Measurements from ENCODE around the gene POU1F1.
A peak's percentile ranks its signal among the peaks of the same experiment; 100 is the strongest.
"Not testable (repeated sequence)": the region's sequence is repeated elsewhere in the genome, so short reads cannot be mapped to it uniquely, and the experiment has no call there.

POU1F1 gene

DNA sequence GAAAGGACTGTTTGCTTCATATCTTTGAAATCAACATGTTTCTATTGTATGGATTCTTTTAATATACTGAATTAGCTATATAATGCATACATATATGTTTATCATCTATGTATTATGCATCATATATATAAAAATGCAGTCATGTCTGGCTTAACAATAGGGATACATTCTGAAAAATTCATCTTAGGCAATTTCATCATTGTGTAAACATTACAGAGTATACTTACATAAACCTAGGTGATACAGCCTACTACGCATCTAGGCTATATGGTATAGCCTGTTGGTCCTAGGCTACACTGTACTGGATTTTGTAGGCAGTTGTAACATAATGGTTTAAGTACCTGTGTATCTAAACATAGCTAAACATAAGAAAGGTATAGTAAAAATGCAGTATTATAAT, 27.6 kb downstream of the POU1F1 start:
- no peak for DNase-seq

DNA sequence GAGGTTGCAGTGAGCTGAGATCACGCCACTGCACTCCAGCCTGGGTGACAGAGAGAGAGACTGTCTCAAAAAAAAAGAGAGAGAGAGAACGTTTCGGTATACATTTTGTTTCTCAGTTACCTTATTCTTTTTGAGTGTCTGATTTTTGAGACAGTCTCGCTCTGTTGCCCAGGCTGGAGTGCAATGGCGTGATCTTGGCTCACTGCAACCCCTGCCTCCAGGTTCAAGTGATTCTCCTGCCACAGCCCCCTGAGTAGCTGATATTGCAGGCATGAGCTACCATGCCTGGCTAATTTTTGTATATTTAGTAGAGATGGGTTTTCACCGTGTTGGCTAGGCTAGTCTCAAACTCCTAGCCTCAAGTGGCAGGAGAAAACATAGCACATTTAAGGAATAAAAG, 28.2 kb downstream of the POU1F1 start:
- not testable (repeated sequence) for DNase-seq

DNA sequence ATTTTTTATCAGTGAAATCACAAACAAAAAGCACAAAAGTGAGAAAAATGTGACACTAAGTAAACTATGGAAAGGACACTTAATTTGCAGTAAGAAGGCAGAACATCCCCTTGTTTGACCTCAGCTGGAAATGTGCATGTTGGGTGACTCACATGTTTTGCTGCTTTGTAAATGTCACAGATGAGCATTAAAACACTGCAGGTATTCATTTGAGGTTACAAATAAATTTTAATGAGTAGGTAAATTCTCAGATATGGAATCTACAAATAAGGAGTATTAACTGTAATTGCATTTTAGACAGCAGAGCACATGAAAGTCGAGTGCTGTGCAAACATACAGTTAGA, 29.0 kb downstream of the POU1F1 start:
- no peak for DNase-seq

DNA sequence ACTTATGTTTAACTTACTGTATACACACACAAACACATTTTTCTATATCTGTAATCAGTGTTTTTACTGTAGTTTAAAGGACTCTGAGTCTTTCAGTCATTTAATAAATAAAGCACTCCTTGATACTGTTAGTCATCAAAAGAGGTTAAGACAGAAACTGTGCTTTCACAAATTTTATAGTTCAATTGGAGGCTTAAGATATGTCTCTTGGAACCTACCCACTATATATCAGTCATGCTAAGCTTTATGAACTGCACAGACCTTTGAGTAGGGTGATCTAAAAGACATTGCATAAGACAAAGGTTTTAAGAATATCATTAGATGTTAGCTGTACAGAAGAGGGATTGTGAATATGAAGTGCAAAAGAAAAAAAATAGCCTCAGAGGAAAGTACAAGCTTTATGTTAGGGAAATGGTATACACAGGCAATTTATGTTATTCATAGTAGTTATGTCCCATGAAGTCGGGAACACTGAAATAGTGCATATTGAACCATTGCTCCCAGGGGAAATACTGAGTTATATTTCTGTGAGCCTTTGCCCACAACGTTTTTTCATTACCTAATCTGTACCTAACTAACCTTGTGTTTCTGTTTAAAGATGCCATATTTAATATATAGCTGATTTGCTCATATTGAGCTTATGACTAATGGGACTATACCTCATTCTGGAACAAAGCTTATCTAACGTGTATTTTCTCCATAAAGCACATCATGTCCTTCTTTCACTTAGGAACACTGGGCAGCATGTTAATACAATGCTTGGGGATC, 29.5 kb downstream of the POU1F1 start:
- no peak for DNase-seq

DNA sequence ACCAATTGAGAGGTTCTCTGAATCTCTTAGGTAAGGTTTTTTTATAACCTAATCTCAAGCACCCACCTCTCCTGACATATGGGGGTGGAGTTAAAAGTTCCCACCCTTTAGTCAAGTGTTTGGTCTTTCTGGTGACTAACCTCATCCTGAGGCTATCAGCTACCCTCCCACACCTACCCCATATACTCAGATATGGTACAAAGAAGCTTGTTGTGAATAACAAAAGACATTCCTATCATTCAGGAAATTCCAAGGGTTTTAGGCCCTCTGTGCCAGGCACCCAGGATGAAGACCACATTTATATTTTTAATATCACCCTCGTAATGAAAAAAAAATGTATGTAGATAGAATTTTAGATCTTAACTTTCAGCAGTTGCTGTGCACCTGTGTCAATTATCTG, 40.3 kb downstream of the POU1F1 start:
- no peak for DNase-seq

DNA sequence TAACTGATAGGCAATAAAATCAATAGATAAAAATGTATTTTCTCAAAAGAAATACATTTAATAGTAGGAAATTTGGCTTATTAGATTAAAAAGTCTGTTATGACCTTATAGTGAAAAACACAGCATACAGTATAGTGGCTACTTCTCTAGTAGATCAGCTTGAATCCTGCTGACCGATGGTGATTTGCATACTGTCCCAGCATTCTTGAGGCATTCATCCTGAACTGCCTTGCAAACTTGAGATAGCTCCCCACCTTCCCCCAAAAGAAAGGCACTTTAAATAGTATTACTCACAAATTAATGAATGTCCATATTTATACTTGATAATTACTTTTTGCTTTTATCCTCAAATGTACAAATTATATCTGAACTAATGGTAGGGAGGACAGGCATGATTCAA, 42.6 kb downstream of the POU1F1 start:
- DNase-seq, result no peak

DNA sequence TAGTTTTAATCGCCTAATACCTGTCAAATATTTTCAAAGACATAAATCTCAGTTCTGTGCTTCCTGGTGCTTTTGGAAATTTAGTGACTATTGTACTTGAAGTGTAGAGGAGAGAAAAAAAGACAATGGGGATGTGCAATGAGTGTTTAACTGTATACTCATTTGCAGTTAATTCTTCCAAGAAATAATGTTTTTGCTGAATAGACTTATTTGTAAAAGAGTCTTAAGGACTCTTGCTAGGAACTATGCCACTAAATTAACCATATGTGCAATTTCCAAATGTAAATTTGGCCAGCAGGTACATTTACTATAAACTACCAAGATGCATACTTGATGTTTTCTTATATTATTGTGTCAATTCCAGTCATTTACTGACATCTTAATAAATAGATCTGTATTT, 47.3 kb downstream of the POU1F1 start:
- DNase-seq, result no peak

DNA sequence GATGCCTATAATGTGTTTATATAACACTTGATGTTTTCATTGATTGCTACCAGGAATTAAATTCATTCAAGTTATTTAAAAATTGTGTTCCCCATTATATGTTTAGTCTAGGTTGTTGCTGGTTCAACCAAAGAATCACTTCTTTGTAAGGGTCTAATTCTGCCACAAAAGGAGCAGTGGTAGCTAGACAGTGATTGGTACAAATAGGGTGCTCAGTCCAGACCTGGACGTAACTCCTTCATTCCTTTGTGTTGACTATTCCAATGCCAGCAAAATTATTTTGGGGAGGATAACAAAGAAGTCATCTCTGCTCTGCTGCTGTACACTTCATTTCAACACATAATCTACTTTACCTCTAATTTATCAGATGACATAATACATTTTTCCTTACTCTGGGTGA, 48.1 kb downstream of the POU1F1 start:
- no peak for DNase-seq

DNA sequence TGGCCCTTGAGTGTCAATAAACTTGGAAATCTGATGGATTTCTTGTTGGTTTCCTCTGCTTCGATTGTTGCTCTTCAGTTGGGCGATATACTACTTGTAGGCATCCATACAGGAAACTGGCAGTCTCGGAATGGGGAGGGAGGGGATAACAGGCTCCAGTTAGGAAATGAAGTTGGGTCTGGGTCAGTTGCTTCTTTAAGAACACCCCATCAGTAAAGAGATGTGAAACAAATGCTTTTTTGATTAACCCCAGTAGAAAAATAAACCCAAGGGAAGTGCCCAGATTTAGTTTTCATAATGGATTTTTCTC, 48.6 kb downstream of the POU1F1 start:
- DNase-seq, result no peak

DNA sequence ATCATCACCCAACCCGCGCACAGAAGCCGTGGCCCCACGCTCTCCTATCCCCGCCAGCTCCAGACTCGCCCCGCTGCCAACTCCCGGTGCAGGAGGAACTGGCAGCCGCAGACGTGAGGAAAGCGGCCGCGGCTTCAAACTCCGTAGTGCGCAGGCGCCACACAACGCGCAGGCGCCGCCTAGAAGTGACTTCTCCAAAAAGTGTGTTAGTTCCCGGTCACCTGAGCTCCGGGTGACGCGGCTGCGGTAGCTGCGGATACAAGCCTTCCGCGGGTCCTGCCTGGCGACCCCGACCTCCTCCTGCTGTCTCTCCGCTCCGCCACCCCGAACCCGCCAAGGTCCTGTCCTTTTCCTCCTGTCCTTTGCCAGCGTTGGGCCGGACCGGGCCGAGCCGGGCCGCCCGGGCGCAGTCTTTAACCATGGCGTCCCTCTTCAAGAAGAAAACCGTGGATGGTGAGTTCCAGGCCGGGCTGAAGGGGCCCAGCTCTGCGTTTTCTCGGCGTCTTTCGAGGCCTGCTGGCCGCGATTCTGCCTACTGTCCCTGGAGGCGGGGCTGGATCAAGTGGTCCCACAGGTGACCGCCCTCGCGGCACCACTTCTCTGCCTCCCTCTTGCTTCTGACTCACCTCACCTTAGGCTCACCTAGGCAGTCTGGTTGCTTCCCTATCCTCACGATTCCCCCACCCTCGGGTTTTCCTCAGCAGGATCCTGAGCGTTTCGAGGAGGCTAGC, 49.1 kb downstream of the POU1F1 start, which contains the start of gene CHMP2B:
TSS of gene CHMP2B (plus strand) at position 206 of the 731 bp plus-strand sequence. CDS start at position 420, 214 bp downstream.
- DNase-seq, result peak; percentile 75

DNA sequence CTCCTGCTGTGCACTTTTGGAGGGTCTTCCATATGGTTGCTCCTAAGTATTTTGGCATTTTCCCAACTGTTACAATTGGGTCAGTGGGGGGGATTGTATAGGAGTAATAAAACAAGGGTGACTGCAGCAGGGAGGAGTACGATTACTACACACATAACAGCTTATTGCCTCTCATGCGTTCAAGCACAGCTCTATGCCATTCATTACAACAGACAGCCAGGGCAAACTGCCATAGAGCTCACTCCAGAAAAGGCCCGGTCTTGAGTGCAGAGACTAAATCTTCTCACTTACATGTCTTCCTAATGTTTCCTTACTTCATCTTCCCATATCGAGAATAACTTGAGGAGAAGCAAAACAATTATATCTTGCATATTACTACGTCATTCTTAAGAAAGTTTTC, 50.7 kb downstream of the POU1F1 start:
- DNase-seq, result no peak

DNA sequence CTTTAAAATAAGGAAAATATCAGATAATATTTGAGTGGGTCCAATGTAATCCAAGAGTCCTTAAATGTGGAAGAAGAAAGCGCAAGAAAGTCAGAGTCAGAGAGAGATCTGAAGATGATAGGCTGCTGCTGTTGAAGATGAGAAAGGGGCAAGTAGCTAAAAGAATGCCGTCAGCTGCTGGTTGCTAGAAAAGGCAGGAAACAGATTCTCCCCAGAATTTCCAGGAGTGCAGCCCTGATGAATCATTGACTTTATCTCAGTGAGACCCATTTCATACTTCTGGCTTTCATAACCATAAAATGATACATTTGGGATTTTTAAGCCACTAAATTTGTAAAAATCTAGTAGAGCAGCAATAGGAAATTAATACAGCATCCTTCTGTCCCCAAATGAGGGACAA, 56.8 kb downstream of the POU1F1 start:
- no peak for DNase-seq

DNA sequence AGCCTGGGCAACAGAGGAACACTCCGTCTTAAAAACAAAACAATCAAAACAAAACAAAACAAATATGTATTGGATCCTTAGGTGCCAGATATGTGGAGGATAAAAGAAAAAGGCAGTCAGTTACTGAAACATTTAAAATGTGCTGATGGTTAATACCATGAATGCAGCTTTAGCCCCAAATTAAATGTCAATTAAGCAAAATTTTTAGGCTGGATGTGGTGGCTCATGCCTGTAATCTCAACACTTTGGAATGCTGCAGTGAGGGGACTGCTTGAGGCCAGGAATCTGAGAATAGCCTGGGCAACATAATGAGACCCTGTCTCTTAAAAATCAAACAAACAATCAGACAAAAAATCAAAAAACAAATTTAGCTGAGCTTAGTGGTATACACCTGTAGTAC, 57.8 kb downstream of the POU1F1 start:
- DNase-seq, result no peak
